K562 (cell line): Measurements from ENCODE around the gene DLAT. TPM values are rescaled to one million over a fixed set of nuclear protein-coding genes. Genes with fewer than 3 reads are reported as not detected.

ENCODE experiments used
- FIP1L1 ChIP-seq: fragments of 200-400 bp; formaldehyde crosslinking; IDR thresholded peaks from 2 replicates; pipeline ENCODE4 v1.6.1; 2018; ENCODE audit warnings: mild to moderate bottlenecking, low read depth, low read length; ENCODE audit not compliant: poor library complexity, severe bottlenecking
- HBP1 ChIP-seq: fragments of 450-650 bp; formaldehyde crosslinking; IDR thresholded peaks from 2 replicates; pipeline ENCODE4 v1.4.0; 2022; ENCODE audit warnings: missing genetic modification characterization
- MBD2 ChIP-seq: sonication (generic); IDR thresholded peaks from 2 replicates; pipeline ENCODE4 v1.6.1; 2016; ENCODE audit warnings: low read depth, borderline replicate concordance
- PCBP1 ChIP-seq: fragments of 200-400 bp; formaldehyde crosslinking; IDR thresholded peaks from 2 replicates; pipeline ENCODE4 v1.6.1; 2018; ENCODE audit warnings: mild to moderate bottlenecking, low read depth, low read length; ENCODE audit not compliant: poor library complexity, severe bottlenecking
- RERE ChIP-seq: sonication (generic); formaldehyde crosslinking; IDR thresholded peaks from 2 replicates; pipeline ENCODE4 v1.8.0; 2023; ENCODE audit warnings: missing genetic modification reagents, mild to moderate bottlenecking, borderline replicate concordance
- SMARCA5 ChIP-seq: fragments of 450-650 bp; IDR thresholded peaks from 2 replicates; pipeline ENCODE4 v1.6.1; 2016
- TRIM25 ChIP-seq: fragments of 450-650 bp; IDR thresholded peaks from 2 replicates; pipeline ENCODE4 v1.7.0; 2016; ENCODE audit warnings: borderline replicate concordance
- ZKSCAN1 ChIP-seq: fragments of 150-350 bp; IDR thresholded peaks from 2 replicates; pipeline ENCODE4 v1.6.1; 2016; ENCODE audit warnings: low read depth, low read length
- ZNF274 ChIP-seq: IDR thresholded peaks from 2 replicates; pipeline ENCODE4 v1.6.1; 2011; ENCODE audit warnings: low read depth, mild to moderate bottlenecking, low read length, moderate library complexity, borderline replicate concordance
- ZNF583 ChIP-seq: fragments of 250-450 bp; sonication (Bioruptor Pico); IDR thresholded peaks from 2 replicates; pipeline ENCODE4 v1.4.0; 2020
- polyA plus RNA-seq, 8 experiments: library from polyadenylated mRNA; depleted of rRNA in 4 of 8; stranded (reverse) in 5 of 8; unstranded in 3 of 8; fragments of >200 nt; fragmentation: Nextera tagmentation in 2 of 8; fragmentation: Illumina TruSeq in 1 of 8; extraction: Ambion mirVana in 2 of 8; extraction: Trizol in 1 of 8; gene quantifications; 2 replicates each; pipeline versions ENCODE4 v1.2.1 to v1.2.3, GENCODE V29; 2011 to 2014; ENCODE audit warnings: inconsistent platforms in 1 of 8, missing spikeins in 1 of 8
- total RNA-seq, 7 experiments: library from RNA; depleted of rRNA in 6 of 7; stranded (reverse); fragments of >200 nt in 6 of 7; fragmentation: Illumina TruSeq in 2 of 7; extraction: Trizol in 2 of 7; gene quantifications; 2 replicates each; pipeline versions ENCODE4 v1.2.1 to v1.2.3, GENCODE V29; 2011 to 2021; ENCODE audit warnings: low replicate concordance in 1 of 7

DLAT gene
- total and polyA plus RNA-seq, 9 of the 15 experiments (the other 6 are each of a cell fraction or from before 2014, with no cell fraction given), result 41.7 to 152 (median 105) TPM

GRCh38 chr11:112024178-112024772, 933 bp upstream of the DLAT start (continued):
- TF ChIP-seq RERE (CRISPR knock-in tag) (no peak), MBD2 (no peak), TRIM25 (no peak), SMARCA5 (no peak), FIP1L1 (no peak), ZNF583 (CRISPR knock-in tag) (no peak), PCBP1 (no peak), ZNF274 (no peak), HBP1 (CRISPR knock-in tag) (no peak), ZKSCAN1 (no peak)
- TF ChIP-seq, all 486 proteins: peak for 30
